Measurements from ENCODE around the gene SNAPC5. TPM values are rescaled to one million over a fixed set of nuclear protein-coding genes. Genes with fewer than 3 reads are reported as not detected.
"Not testable (repeated sequence)": the region's sequence is repeated elsewhere in the genome, so short reads cannot be mapped to it uniquely, and the experiment has no call there.

Gene SNAPC5
- total RNA-seq, 1 donor from 2014 or later = 24.8 TPM

GRCh38 chr15:66505430-66505811, 7.9 kb upstream of the SNAPC5 start:
- H3K27ac Mint-ChIP-seq (ENCODE audit: unreplicated experiment) = peak overlapping the region; percentile 98
- H3K27me3 Mint-ChIP-seq (ENCODE audit: unreplicated experiment) = no peaks in the 10 kb centered on the region
- H3K4me3 Mint-ChIP-seq (ENCODE audit: unreplicated experiment) = peak overlapping the region; percentile 97
- no peak for DNase-seq (ENCODE audit: extremely low spot score, unreplicated experiment)
- no peaks in the 10 kb centered on the region for H3K9me3 Mint-ChIP-seq (ENCODE audit: unreplicated experiment)
- peaks cover 21% of the 10 kb centered on the region for H3K36me3 Mint-ChIP-seq (ENCODE audit: unreplicated experiment)
- peaks cover 32% of the 10 kb centered on the region for H3K4me1 Mint-ChIP-seq (ENCODE audit: unreplicated experiment)
- no peak for TF ChIP-seq CTCF (IDR thresholded peaks at IDR 0.05)

GRCh38 chr15:66504563-66505429, 7.2 kb upstream of the SNAPC5 start, which contains the start of the genes RPL4 and ZWILCH:
TSS of gene RPL4 (minus strand) at chr15:66504855. CDS start at chr15:66504790, 65 bp downstream.
TSS of gene ZWILCH (plus strand) at chr15:66505326. CDS start at chr15:66505339, 13 bp downstream.
- peak; percentile 90 for DNase-seq (ENCODE audit: extremely low spot score, unreplicated experiment)
- peaks cover 27% of the 10 kb centered on the region for H3K36me3 Mint-ChIP-seq (ENCODE audit: unreplicated experiment)
- peaks cover 32% of the 10 kb centered on the region for H3K4me1 Mint-ChIP-seq (ENCODE audit: unreplicated experiment)
- H3K4me3 Mint-ChIP-seq (ENCODE audit: unreplicated experiment) = peak within 1 kb of the TSS; percentile 97
- H3K27me3 Mint-ChIP-seq (ENCODE audit: unreplicated experiment) = no peaks in the 10 kb centered on the region
- no peak for TF ChIP-seq CTCF (IDR thresholded peaks at IDR 0.05)
- peak within 1 kb of the TSS; percentile 98 for H3K27ac Mint-ChIP-seq (ENCODE audit: unreplicated experiment)
- H3K9me3 Mint-ChIP-seq (ENCODE audit: unreplicated experiment) = no peaks in the 10 kb centered on the region

GRCh38 chr15:66503780-66504562, 6.4 kb upstream of the SNAPC5 start:
- no peak for TF ChIP-seq CTCF (IDR thresholded peaks at IDR 0.05)
- Mint-ChIP-seq H3K36me3 (ENCODE audit: unreplicated experiment) (peaks cover 34% of the 10 kb centered on the region), H3K9me3 (ENCODE audit: unreplicated experiment) (no peaks in the 10 kb centered on the region), H3K27ac (ENCODE audit: unreplicated experiment) (peak overlapping the region; percentile 98), H3K4me3 (ENCODE audit: unreplicated experiment) (peak overlapping the region; percentile 97), H3K4me1 (ENCODE audit: unreplicated experiment) (peaks cover 34% of the 10 kb centered on the region), H3K27me3 (ENCODE audit: unreplicated experiment) (no peaks in the 10 kb centered on the region)
- peak; percentile 21 for DNase-seq (ENCODE audit: extremely low spot score, unreplicated experiment)

GRCh38 chr15:66503041-66503648, 5.6 kb upstream of the SNAPC5 start:
- H3K27me3 Mint-ChIP-seq (ENCODE audit: unreplicated experiment); H3K9me3 Mint-ChIP-seq (ENCODE audit: unreplicated experiment): not testable (repeated sequence)
- Mint-ChIP-seq H3K36me3 (ENCODE audit: unreplicated experiment) (peaks cover 36% of the 10 kb centered on the region), H3K4me3 (ENCODE audit: unreplicated experiment) (peak overlapping the region; percentile 97), H3K4me1 (ENCODE audit: unreplicated experiment) (peaks cover 37% of the 10 kb centered on the region), H3K27ac (ENCODE audit: unreplicated experiment) (peak overlapping the region; percentile 98)
- DNase-seq (ENCODE audit: extremely low spot score, unreplicated experiment) = peak; percentile 21

GRCh38 chr15:66502491-66502890, 4.9 kb upstream of the SNAPC5 start:
- peaks cover 44% of the 10 kb centered on the region for H3K4me1 Mint-ChIP-seq (ENCODE audit: unreplicated experiment)

GRCh38 chr15:66500346-66500745, 2.8 kb upstream of the SNAPC5 start:
- not testable (repeated sequence) for H3K9me3 Mint-ChIP-seq (ENCODE audit: unreplicated experiment); H3K27ac Mint-ChIP-seq (ENCODE audit: unreplicated experiment); H3K4me3 Mint-ChIP-seq (ENCODE audit: unreplicated experiment); H3K27me3 Mint-ChIP-seq (ENCODE audit: unreplicated experiment)
- peaks cover 44% of the 10 kb centered on the region for H3K36me3 Mint-ChIP-seq (ENCODE audit: unreplicated experiment)
- DNase-seq (ENCODE audit: extremely low spot score, unreplicated experiment) = peak; percentile 64
- peaks cover 40% of the 10 kb centered on the region for H3K4me1 Mint-ChIP-seq (ENCODE audit: unreplicated experiment)

More at GRCh38 chr15:66502491-66502890, 4.9 kb upstream of the SNAPC5 start:
- H3K36me3 Mint-ChIP-seq (ENCODE audit: unreplicated experiment) = peaks cover 41% of the 10 kb centered on the region
- no peaks in the 10 kb centered on the region for H3K27me3 Mint-ChIP-seq (ENCODE audit: unreplicated experiment)
- peak; percentile 13 for DNase-seq (ENCODE audit: extremely low spot score, unreplicated experiment)
- H3K4me3 Mint-ChIP-seq (ENCODE audit: unreplicated experiment) = peak overlapping the region; percentile 97
- no peak for TF ChIP-seq CTCF (IDR thresholded peaks at IDR 0.05)
- H3K9me3 Mint-ChIP-seq (ENCODE audit: unreplicated experiment) = no peaks in the 10 kb centered on the region
- peak overlapping the region; percentile 32 for H3K27ac Mint-ChIP-seq (ENCODE audit: unreplicated experiment)

Measured in osteocyte (in vitro differentiated cells).